Measurements from ENCODE around the gene CDK3.

GRCh38 chr17:76002100-76002499, 1.4 kb downstream of the CDK3 start:
- TF ChIP-seq, protein P1, sequence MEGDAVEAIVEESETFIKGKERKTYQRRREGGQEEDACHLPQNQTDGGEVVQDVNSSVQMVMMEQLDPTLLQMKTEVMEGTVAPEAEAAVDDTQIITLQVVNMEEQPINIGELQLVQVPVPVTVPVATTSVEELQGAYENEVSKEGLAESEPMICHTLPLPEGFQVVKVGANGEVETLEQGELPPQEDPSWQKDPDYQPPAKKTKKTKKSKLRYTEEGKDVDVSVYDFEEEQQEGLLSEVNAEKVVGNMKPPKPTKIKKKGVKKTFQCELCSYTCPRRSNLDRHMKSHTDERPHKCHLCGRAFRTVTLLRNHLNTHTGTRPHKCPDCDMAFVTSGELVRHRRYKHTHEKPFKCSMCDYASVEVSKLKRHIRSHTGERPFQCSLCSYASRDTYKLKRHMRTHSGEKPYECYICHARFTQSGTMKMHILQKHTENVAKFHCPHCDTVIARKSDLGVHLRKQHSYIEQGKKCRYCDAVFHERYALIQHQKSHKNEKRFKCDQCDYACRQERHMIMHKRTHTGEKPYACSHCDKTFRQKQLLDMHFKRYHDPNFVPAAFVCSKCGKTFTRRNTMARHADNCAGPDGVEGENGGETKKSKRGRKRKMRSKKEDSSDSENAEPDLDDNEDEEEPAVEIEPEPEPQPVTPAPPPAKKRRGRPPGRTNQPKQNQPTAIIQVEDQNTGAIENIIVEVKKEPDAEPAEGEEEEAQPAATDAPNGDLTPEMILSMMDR (IDR thresholded peaks at IDR 0.05): no peak
- no peak for TF ChIP-seq POLR2A (IDR thresholded peaks at IDR 0.05)
